ENCODE measurements around the gene TYW1. TPM values are rescaled to one million over a fixed set of nuclear protein-coding genes. Genes with fewer than 3 reads are reported as not detected.
"Not testable (repeated sequence)": the region's sequence is repeated elsewhere in the genome, so short reads cannot be mapped to it uniquely, and the experiment has no call there.

The TYW1 gene
- total and polyA plus RNA-seq, 12 donors: 6.7 to 15.1 (median 9.4) TPM

DNA sequence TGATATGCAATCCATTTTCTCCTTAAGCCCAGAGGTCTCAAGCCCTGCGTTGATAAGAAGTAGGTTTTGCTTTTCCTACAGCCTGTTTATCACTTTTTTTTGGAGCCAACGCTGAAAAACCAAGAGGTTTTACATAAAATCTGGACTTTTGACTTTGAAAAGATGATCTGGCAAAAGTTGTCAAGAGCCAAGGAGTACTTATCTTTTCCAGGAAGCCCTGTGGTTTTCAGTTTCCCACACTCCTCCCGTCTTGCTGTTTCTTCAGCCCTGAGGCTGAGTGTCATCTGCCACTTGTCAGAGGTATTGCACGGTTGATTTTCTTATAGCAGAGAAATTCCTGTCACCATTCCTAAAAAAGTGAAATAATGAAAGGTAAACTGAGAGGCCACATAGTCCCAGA lies 108.7 kb downstream of the TYW1 start:
- Histone ChIP-seq H3K4me1 (peaks cover 0 to 20% (median 5%) of the 10 kb centered on the region in 9 donors), H3K27me3 (no peaks in the 10 kb centered on the region), H3K36me3 (peaks cover 0 to 20% (median 0%) of the 10 kb centered on the region in 9 donors), H3K4me3 (no peak overlapping the region), H3K27ac (peak overlapping the region in 1 of 10 donors; percentile 20), H3K9me3 (no peaks in the 10 kb centered on the region)
- 40 to 66% methylated on average over 4 of the region's 4 CpGs for WGBS, 2 donors
- TF ChIP-seq, protein P1, sequence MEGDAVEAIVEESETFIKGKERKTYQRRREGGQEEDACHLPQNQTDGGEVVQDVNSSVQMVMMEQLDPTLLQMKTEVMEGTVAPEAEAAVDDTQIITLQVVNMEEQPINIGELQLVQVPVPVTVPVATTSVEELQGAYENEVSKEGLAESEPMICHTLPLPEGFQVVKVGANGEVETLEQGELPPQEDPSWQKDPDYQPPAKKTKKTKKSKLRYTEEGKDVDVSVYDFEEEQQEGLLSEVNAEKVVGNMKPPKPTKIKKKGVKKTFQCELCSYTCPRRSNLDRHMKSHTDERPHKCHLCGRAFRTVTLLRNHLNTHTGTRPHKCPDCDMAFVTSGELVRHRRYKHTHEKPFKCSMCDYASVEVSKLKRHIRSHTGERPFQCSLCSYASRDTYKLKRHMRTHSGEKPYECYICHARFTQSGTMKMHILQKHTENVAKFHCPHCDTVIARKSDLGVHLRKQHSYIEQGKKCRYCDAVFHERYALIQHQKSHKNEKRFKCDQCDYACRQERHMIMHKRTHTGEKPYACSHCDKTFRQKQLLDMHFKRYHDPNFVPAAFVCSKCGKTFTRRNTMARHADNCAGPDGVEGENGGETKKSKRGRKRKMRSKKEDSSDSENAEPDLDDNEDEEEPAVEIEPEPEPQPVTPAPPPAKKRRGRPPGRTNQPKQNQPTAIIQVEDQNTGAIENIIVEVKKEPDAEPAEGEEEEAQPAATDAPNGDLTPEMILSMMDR (IDR thresholded peaks at IDR 0.05): no peak
- DNase-seq (no peak), ATAC-seq (no peak)
- intact Hi-C loops (cut with DNase I): no loop called here

- peak in 1 of 8 donors; percentile 22 for ATAC-seq
- WGBS, 2 donors: 71 to 72% methylated on average over 4 of the region's 4 CpGs
Measured at GRCh38 chr7:67106255-67106654, 109.6 kb downstream of the TYW1 start.

GRCh38 chr7:67111342-67111741 lies 114.7 kb downstream of the TYW1 start:
- DNase-seq; ATAC-seq; H3K4me1 ChIP-seq; H3K27ac ChIP-seq; intact Hi-C loops (cut with DNase I); H3K27me3 ChIP-seq; H3K4me3 ChIP-seq; H3K9me3 ChIP-seq: not testable (repeated sequence)
- WGBS, 2 donors: 97 to 98% methylated on average over 2 of the region's 2 CpGs
- peaks cover 0 to 15% (median 0%) of the 10 kb centered on the region in 9 donors for H3K36me3 ChIP-seq

More at GRCh38 chr7:67106255-67106654, 109.6 kb downstream of the TYW1 start:
- Histone ChIP-seq H3K4me1 (peaks cover 0 to 20% (median 3%) of the 10 kb centered on the region in 9 donors), H3K36me3 (peaks cover 0 to 21% (median 0%) of the 10 kb centered on the region in 9 donors)
- intact Hi-C loops (cut with DNase I); H3K9me3 ChIP-seq; DNase-seq; H3K27me3 ChIP-seq; H3K4me3 ChIP-seq; H3K27ac ChIP-seq: not testable (repeated sequence)

- DNase-seq; H3K4me3 ChIP-seq; H3K4me1 ChIP-seq; H3K27me3 ChIP-seq; H3K27ac ChIP-seq; intact Hi-C loops (cut with DNase I); H3K9me3 ChIP-seq: not testable (repeated sequence)
- peak in 2 of 8 donors; percentile 29 to 35 for ATAC-seq
- H3K36me3 ChIP-seq: peaks cover 0 to 26% (median 6%) of the 10 kb centered on the region in 9 donors
Measured at GRCh38 chr7:67114483-67115246, 118.0 kb downstream of the TYW1 start.

GRCh38 chr7:67120491-67120890 lies 123.9 kb downstream of the TYW1 start:
- H3K9me3 ChIP-seq; H3K4me1 ChIP-seq; DNase-seq; H3K27ac ChIP-seq; ATAC-seq; H3K27me3 ChIP-seq; H3K4me3 ChIP-seq; intact Hi-C loops (cut with DNase I): not testable (repeated sequence)
- WGBS, 2 donors: 82 to 85% methylated on average over 2 of the region's 2 CpGs
- H3K36me3 ChIP-seq: peaks cover 0 to 24% (median 6%) of the 10 kb centered on the region in 9 donors

DNA sequence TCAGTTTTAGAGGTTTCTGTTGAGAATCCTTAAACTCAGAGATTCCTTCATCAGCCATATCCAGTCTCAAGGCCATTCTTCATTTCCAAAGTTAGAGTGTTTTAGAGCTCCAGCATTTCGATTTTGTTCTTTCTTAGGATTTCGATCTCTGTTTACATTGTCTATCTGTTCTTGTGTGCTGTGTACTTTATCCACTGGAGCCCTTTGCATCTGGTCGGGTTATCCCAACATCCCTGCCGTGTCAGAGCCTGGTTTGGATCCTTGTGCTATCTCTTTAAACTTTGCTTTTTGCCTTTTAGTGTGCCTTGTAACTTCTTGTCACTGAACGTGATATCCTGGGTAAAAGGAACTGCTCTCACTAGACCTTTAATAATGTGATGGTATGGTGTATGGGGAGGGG lies 131.6 kb downstream of the TYW1 start:
- H3K27me3 ChIP-seq; H3K4me3 ChIP-seq; DNase-seq; H3K9me3 ChIP-seq; intact Hi-C loops (cut with DNase I); ATAC-seq: not testable (repeated sequence)
- Histone ChIP-seq H3K27ac (peak overlapping the region in 1 of 10 donors; percentile 11), H3K4me1 (peaks cover 0 to 27% (median 13%) of the 10 kb centered on the region in 9 donors), H3K36me3 (peaks cover 0 to 13% (median 0%) of the 10 kb centered on the region in 9 donors)
- WGBS, 2 donors: 84 to 87% methylated on average over 5 of the region's 5 CpGs

GRCh38 chr7:67130766-67131165 lies 134.1 kb downstream of the TYW1 start:
- WGBS, 2 donors: 98 to 100% methylated on average over 1 of the region's 1 CpG
- peaks cover 0 to 27% (median 13%) of the 10 kb centered on the region in 9 donors for H3K4me1 ChIP-seq
- intact Hi-C loops (cut with DNase I); H3K9me3 ChIP-seq; H3K27me3 ChIP-seq; ATAC-seq; DNase-seq; H3K36me3 ChIP-seq; H3K4me3 ChIP-seq; H3K27ac ChIP-seq: not testable (repeated sequence)

DNA sequence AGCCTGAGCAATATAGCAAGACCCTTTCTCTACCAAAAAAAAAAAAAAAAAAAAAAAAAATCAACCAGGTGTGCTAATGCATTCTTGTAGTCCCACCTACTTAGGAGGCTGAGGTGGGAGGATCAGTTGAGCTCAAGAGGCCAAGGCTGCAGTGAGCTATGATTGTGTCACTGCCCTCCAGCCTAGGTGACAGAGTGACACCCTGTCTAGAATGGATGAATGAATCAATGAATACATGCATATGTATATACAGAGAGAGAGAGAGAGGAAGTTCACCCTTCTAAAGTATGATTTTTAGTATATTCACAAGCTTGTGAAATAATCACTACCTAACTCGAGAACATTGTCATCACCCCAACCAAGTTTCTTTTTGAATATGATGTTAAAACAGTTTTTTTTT lies 138.3 kb downstream of the TYW1 start:
- H3K27ac ChIP-seq; DNase-seq; H3K4me1 ChIP-seq; H3K9me3 ChIP-seq; H3K27me3 ChIP-seq; H3K4me3 ChIP-seq; H3K36me3 ChIP-seq; ATAC-seq; intact Hi-C loops (cut with DNase I): not testable (repeated sequence)
- whole genome bisulfite sequencing, 2 donors: 91 to 96% methylated on average over 1 of the region's 1 CpG

DNA sequence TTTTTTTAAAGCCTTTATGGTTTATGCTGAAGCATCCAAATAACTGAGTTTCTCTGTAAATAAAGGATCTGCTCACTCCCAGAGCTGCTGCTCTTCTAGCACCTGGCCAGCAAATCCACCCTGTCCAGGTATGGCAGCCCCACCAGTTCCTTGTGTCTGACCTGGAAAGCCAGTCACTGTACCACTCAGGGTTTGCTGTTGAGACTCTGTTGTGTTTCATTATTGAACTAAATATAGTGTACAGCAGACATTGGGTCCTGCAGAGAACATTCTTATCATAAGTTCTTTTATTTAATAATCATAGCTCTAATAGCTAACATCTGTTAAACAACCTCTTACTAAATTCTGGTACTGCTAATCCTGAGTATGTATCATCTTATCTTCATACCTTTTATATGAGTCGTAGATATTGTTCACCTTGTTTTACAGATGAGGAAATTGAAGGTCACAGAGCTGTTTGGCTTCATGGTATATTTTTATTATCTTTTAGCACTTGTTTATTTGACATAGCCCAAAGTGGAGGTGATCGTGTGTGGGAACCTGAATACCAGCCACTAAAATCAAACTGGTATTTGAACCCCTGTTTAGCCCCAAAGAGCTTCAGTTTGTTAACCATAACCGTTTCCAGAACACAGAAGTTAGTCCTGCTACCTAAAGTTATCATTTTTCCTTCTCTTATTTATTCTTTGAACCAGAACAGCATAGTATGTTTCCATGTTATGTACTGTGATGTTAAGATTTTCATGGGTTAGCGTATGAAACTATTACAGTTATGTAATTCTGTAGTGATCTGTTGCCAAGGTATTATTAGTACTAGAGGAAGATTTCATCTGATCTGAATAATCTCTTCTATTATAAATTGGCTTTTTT lies 139.2 kb downstream of the TYW1 start:
- 67 to 75% methylated on average over 4 of the region's 4 CpGs for WGBS, 2 donors

GRCh38 chr7:67137489-67137888 lies 140.9 kb downstream of the TYW1 start:
- H3K4me1 ChIP-seq; DNase-seq; H3K4me3 ChIP-seq; H3K9me3 ChIP-seq; intact Hi-C loops (cut with DNase I); H3K36me3 ChIP-seq; ATAC-seq; H3K27me3 ChIP-seq; H3K27ac ChIP-seq: not testable (repeated sequence)
- 95 to 100% methylated on average over 3 of the region's 3 CpGs for WGBS, 2 donors

More for the DNA sequence above, 139.2 kb downstream of the TYW1 start:
- H3K36me3 ChIP-seq; H3K27ac ChIP-seq; DNase-seq; H3K4me1 ChIP-seq; intact Hi-C loops (cut with DNase I); H3K27me3 ChIP-seq; H3K9me3 ChIP-seq; H3K4me3 ChIP-seq: not testable (repeated sequence)
- peak in 4 of 8 donors; percentile 52 to 79 (median 60) for ATAC-seq
